Metanephros (tissue), 1 donor: ENCODE measurements around the gene APLN. TPM values are rescaled to one million over a fixed set of nuclear protein-coding genes. Genes with fewer than 3 reads are reported as not detected.

Experiments used
- total RNA-seq: library from RNA; depleted of rRNA; stranded (reverse); fragments of >200 nt; gene quantifications from one replicate; pipeline ENCODE4 v1.2.3, GENCODE V29; 2014

APLN gene, protein sequence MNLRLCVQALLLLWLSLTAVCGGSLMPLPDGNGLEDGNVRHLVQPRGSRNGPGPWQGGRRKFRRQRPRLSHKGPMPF
- total RNA-seq, result 2.8 TPM

DNA sequence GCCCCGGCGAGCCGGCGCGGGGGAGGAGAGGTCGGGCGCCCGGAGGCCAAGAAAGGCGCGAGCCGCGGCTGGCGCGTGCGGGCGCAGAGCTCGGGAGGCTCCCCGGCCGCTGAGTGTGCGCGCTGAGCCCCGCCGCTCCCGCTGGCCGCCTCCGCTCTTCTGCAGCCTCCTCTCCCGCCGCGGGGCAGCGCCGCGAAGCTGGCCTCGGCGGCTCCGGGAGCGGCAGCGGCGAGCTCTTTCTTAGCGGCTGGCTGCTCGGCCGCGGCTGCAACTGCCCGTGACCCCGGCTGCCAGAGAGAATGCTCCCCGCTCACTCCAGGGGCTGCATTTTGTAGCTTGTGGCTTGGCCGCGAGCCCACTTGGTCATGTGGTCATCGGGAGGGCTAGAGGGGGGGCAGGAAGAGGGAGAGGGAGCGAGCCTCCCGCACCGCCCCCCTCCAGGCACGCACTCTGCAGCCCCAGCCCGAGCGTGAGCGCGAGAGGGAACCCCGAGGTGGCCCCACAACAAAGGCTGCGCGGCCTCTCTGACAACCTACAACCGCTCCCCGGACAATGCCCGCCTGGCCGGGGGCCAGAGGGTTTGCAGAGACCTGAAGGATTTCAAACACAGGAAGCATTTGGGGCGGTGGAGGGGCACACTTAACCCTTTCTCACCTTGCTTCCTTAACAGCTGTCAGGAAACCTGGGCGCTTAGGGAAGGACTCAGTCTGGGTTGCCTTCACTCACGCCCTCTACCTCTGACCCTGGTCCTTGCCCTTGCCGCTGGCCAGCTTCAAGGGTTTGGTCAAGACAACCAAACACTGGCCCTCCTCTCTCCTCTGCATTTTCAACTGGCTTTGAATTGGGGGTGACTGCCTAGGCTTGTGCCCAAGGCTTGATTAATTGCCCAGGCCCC lies at the start of gene APLN:
Gene APLN, minus strand, starts transcription at position 305 of the 895 bp plus-strand sequence. CDS start 326 bp downstream, outside the sequence.

Other genes starting within 250 kb of the APLN start
- 61.7 TPM for gene SMARCA1, start 131.5 kb downstream of the APLN start, total RNA-seq
- 20.2 TPM for gene OCRL, start 114.7 kb downstream of the APLN start, total RNA-seq
- gene XPNPEP2, start 84.0 kb upstream of the APLN start, total RNA-seq, result 28.7 TPM
- 6.7 TPM for gene SASH3, start 125.0 kb upstream of the APLN start, total RNA-seq
- gene ZDHHC9, start 188.9 kb upstream of the APLN start, total RNA-seq, result 19.4 TPM